Neuronal stem cell (in vitro differentiated cells): ENCODE measurements around the gene KIF26B.
A peak's percentile ranks its signal among the peaks of the same experiment; 100 is the strongest.

ENCODE experiments used
- DNase-seq: peaks from one replicate; pipeline ENCODE4 v3.0.0-alpha.2; 2013; ENCODE audit warnings: low spot score
- H2AFZ ChIP-seq: one replicate; pipeline ENCODE4 v1.6.1; 2013; ENCODE audit warnings: mild to moderate bottlenecking, low read length, inconsistent platforms
- H2AK5ac ChIP-seq: 2 replicates; pipeline ENCODE4 v1.6.1; 2013; ENCODE audit warnings: low read depth, mild to moderate bottlenecking, inconsistent platforms, low read length, moderate library complexity, mixed read lengths
- H2BK120ac ChIP-seq: 2 replicates; pipeline ENCODE4 v1.6.1; 2013; ENCODE audit warnings: low read depth, mild to moderate bottlenecking, inconsistent platforms, low read length, moderate library complexity, mixed read lengths
- H2BK12ac ChIP-seq: one replicate; pipeline ENCODE4 v1.6.1; 2013; ENCODE audit warnings: low read length, inconsistent platforms
- H2BK15ac ChIP-seq: 2 replicates; pipeline ENCODE4 v1.6.1; 2013; ENCODE audit warnings: mild to moderate bottlenecking, low read length, inconsistent platforms, mixed read lengths
- H2BK5ac ChIP-seq: one replicate; pipeline ENCODE4 v1.6.1; 2013; ENCODE audit warnings: inconsistent platforms, mild to moderate bottlenecking, low read length, moderate library complexity
- H3K14ac ChIP-seq: one replicate; pipeline ENCODE4 v1.6.1; 2013; ENCODE audit warnings: low read length, inconsistent platforms
- H3K18ac ChIP-seq: 2 replicates; pipeline ENCODE4 v1.6.1; 2013; ENCODE audit warnings: low read length, inconsistent platforms
- H3K23ac ChIP-seq: 2 replicates; pipeline ENCODE4 v1.6.1; 2013; ENCODE audit warnings: low read depth, mild to moderate bottlenecking, mixed read lengths, low read length, inconsistent platforms; ENCODE audit not compliant: poor library complexity
- H3K27ac ChIP-seq: replicated peaks from 3 replicates; pipeline ENCODE4 v1.5.1; 2013; ENCODE audit warnings: low read length, inconsistent platforms
- H3K27me3 ChIP-seq, 3 experiments: 2 replicates each; pipeline ENCODE4 v1.6.1; 2013; ENCODE audit warnings: low read length in 3 of 3, mild to moderate bottlenecking in 2 of 3, inconsistent platforms in 1 of 3, low read depth in 1 of 3, mixed read lengths in 1 of 3, moderate library complexity in 1 of 3; ENCODE audit not compliant: control insufficient read depth in 3 of 3, insufficient read depth in 3 of 3
- H3K36me3 ChIP-seq, 2 donors: replicated peaks in 1 of 2; 2 replicates each; pipeline ENCODE4 v1.6.1; 2013; ENCODE audit warnings: low read length in 2 of 2; ENCODE audit not compliant: control insufficient read depth in 2 of 2, insufficient read depth in 2 of 2
- H3K4ac ChIP-seq: 2 replicates; pipeline ENCODE4 v1.6.1; 2013; ENCODE audit warnings: inconsistent platforms, mild to moderate bottlenecking, low read length, moderate library complexity
- H3K4me1 ChIP-seq, 2 donors: 1 replicate in 1 of 2; 2 replicates in 1 of 2; pipeline ENCODE4 v1.6.1; 2013; ENCODE audit warnings: low read length in 2 of 2, low read depth in 1 of 2; ENCODE audit not compliant: control insufficient read depth in 2 of 2, insufficient read depth in 1 of 2
- H3K4me2 ChIP-seq: one replicate; pipeline ENCODE4 v1.6.1; 2013; ENCODE audit warnings: mild to moderate bottlenecking, low read length, inconsistent platforms; ENCODE audit not compliant: insufficient read depth, poor library complexity, severe bottlenecking
- H3K4me3 ChIP-seq, 2 donors: 2 replicates each; pipeline ENCODE4 v1.5.1; 2013; ENCODE audit warnings: low read length in 2 of 2, mild to moderate bottlenecking in 2 of 2, inconsistent platforms in 1 of 2, moderate library complexity in 1 of 2
- H3K79me1 ChIP-seq: one replicate; pipeline ENCODE4 v1.6.1; 2013; ENCODE audit warnings: low read depth, mild to moderate bottlenecking, inconsistent platforms, low read length, moderate library complexity
- H3K9ac ChIP-seq: one replicate; pipeline ENCODE4 v1.6.1; 2013; ENCODE audit warnings: mild to moderate bottlenecking, low read depth, low read length, inconsistent platforms; ENCODE audit not compliant: poor library complexity
- H3K9me3 ChIP-seq, 2 donors: replicated peaks in 1 of 2; 2 replicates each; pipeline versions ENCODE3 to v1.6.1; 2013; ENCODE audit warnings: low read length in 2 of 2, mild to moderate bottlenecking in 2 of 2, inconsistent platforms in 1 of 2, low read depth in 1 of 2, mixed read lengths in 1 of 2, moderate library complexity in 1 of 2; ENCODE audit not compliant: control insufficient read depth in 2 of 2, insufficient read depth in 1 of 2
- H4K8ac ChIP-seq: one replicate; pipeline ENCODE4 v1.6.1; 2013; ENCODE audit warnings: low read depth, mild to moderate bottlenecking, inconsistent platforms, low read length, moderate library complexity
- H4K91ac ChIP-seq: one replicate; pipeline ENCODE4 v1.6.1; 2013; ENCODE audit warnings: low read length, low read depth, mild to moderate bottlenecking, inconsistent platforms; ENCODE audit not compliant: poor library complexity
- WGBS, 2 donors: extraction: QIAGEN DNeasy Blood & Tissue Kit; methylation state at CpG; one replicate each; pipeline ENCODE4 v1.1.7; 2013; ENCODE audit warnings: missing lambda C conversion rate in 2 of 2, mixed read lengths in 1 of 2; ENCODE audit not compliant: insufficient read length in 2 of 2, insufficient replicate concordance in 1 of 2; ENCODE audit errors: extremely low coverage in 2 of 2; 5-methylcytosine and 5-hydroxymethylcytosine counted together

Gene KIF26B

GRCh38 chr1:245751726-245752470, 597.1 kb downstream of the KIF26B start:
- WGBS, 2 donors = no CpG with 5 or more reads among the region's 12 CpGs
- no peak overlapping the region for H4K8ac ChIP-seq
- no peaks in the 10 kb centered on the region for H3K27me3 ChIP-seq
- H3K4ac ChIP-seq = no peak overlapping the region
- H3K4me2 ChIP-seq = no peak overlapping the region
- peak overlapping the region; percentile 70 for H2AFZ ChIP-seq
- no peak overlapping the region for H3K9ac ChIP-seq
- H2AK5ac ChIP-seq = no peak overlapping the region
- no peak overlapping the region for H2BK120ac ChIP-seq
- H3K4me1 ChIP-seq = peaks cover 8 to 10% of the 10 kb centered on the region in 2 donors
- H3K18ac ChIP-seq = peak overlapping the region; percentile 8
- no peak overlapping the region for H3K4me3 ChIP-seq
- H3K23ac ChIP-seq = no peak overlapping the region
- no peak overlapping the region for H3K14ac ChIP-seq
- DNase-seq = no peak
- H3K79me1 ChIP-seq = no peaks in the 10 kb centered on the region
- H4K91ac ChIP-seq = no peak overlapping the region
- H2BK15ac ChIP-seq = no peak overlapping the region
- H3K9me3 ChIP-seq = peaks cover 2% of the 10 kb centered on the region in 2 donors
- no peak overlapping the region for H3K27ac ChIP-seq
- H2BK5ac ChIP-seq = no peak overlapping the region
- no peak overlapping the region for H2BK12ac ChIP-seq
- H3K36me3 ChIP-seq = no peaks in the 10 kb centered on the region

- no peak for DNase-seq
- no peak overlapping the region for H2AK5ac ChIP-seq
- H2BK15ac ChIP-seq = no peak overlapping the region
- no peak overlapping the region for H2BK5ac ChIP-seq
- H3K9me3 ChIP-seq = peaks cover 2% of the 10 kb centered on the region in 2 donors
- H4K91ac ChIP-seq = no peak overlapping the region
- peak overlapping the region; percentile 15 for H3K18ac ChIP-seq
- H3K4ac ChIP-seq = no peak overlapping the region
- peaks cover 8 to 10% of the 10 kb centered on the region in 2 donors for H3K4me1 ChIP-seq
- no peaks in the 10 kb centered on the region for H3K27me3 ChIP-seq
- H3K14ac ChIP-seq = no peak overlapping the region
- no peak overlapping the region for H2BK120ac ChIP-seq
- no peak overlapping the region for H3K9ac ChIP-seq
- no peak overlapping the region for H3K23ac ChIP-seq
- no peak overlapping the region for H2BK12ac ChIP-seq
- no peak overlapping the region for H3K27ac ChIP-seq
- H3K36me3 ChIP-seq = no peaks in the 10 kb centered on the region
- H4K8ac ChIP-seq = no peak overlapping the region
- no peaks in the 10 kb centered on the region for H3K79me1 ChIP-seq
- no peak overlapping the region for H2AFZ ChIP-seq
- H3K4me3 ChIP-seq = no peak overlapping the region
- no CpG with 5 or more reads among the region's 3 CpGs for WGBS, 2 donors
- no peak overlapping the region for H3K4me2 ChIP-seq
Observed at GRCh38 chr1:245752561-245752960, 597.8 kb downstream of the KIF26B start.

GRCh38 chr1:245753807-245754206, 599.0 kb downstream of the KIF26B start:
- H3K4ac ChIP-seq = no peak overlapping the region
- no peak overlapping the region for H3K4me3 ChIP-seq
- no peak overlapping the region for H2BK15ac ChIP-seq
- H2BK12ac ChIP-seq = no peak overlapping the region
- H3K4me1 ChIP-seq = peaks cover 8% of the 10 kb centered on the region in 2 donors
- no peak overlapping the region for H4K8ac ChIP-seq
- H3K36me3 ChIP-seq = no peaks in the 10 kb centered on the region
- H2BK5ac ChIP-seq = no peak overlapping the region
- H3K27me3 ChIP-seq = no peaks in the 10 kb centered on the region
- no peak for DNase-seq
- H2BK120ac ChIP-seq = no peak overlapping the region
- WGBS, 2 donors = no CpG with 5 or more reads among the region's 2 CpGs
- H3K14ac ChIP-seq = no peak overlapping the region
- no peak overlapping the region for H4K91ac ChIP-seq
- H3K9me3 ChIP-seq = peaks cover 2% of the 10 kb centered on the region in 2 donors
- no peaks in the 10 kb centered on the region for H3K79me1 ChIP-seq
- no peak overlapping the region for H3K9ac ChIP-seq
- H3K4me2 ChIP-seq = no peak overlapping the region
- no peak overlapping the region for H3K23ac ChIP-seq
- H2AFZ ChIP-seq = no peak overlapping the region
- no peak overlapping the region for H3K27ac ChIP-seq
- H2AK5ac ChIP-seq = no peak overlapping the region
- H3K18ac ChIP-seq = no peak overlapping the region

- no peak overlapping the region for H4K91ac ChIP-seq
- no peak overlapping the region for H2BK120ac ChIP-seq
- no peak overlapping the region for H3K18ac ChIP-seq
- H3K14ac ChIP-seq = no peak overlapping the region
- no peaks in the 10 kb centered on the region for H3K27me3 ChIP-seq
- no peaks in the 10 kb centered on the region for H3K79me1 ChIP-seq
- H3K9me3 ChIP-seq = peaks cover 2% of the 10 kb centered on the region in 2 donors
- no peak overlapping the region for H3K4me2 ChIP-seq
- no peak overlapping the region for H2AFZ ChIP-seq
- H2BK15ac ChIP-seq = no peak overlapping the region
- no peak overlapping the region for H2BK5ac ChIP-seq
- H3K27ac ChIP-seq = no peak overlapping the region
- H3K36me3 ChIP-seq = no peaks in the 10 kb centered on the region
- peaks cover 8 to 11% of the 10 kb centered on the region in 2 donors for H3K4me1 ChIP-seq
- H2BK12ac ChIP-seq = no peak overlapping the region
- no peak overlapping the region for H3K23ac ChIP-seq
- WGBS, 2 donors = no CpG with 5 or more reads among the region's 3 CpGs
- H2AK5ac ChIP-seq = no peak overlapping the region
- no peak overlapping the region for H3K4ac ChIP-seq
- no peak overlapping the region for H4K8ac ChIP-seq
- DNase-seq = no peak
- no peak overlapping the region for H3K9ac ChIP-seq
- H3K4me3 ChIP-seq = no peak overlapping the region
Observed at GRCh38 chr1:245754463-245754961, 599.7 kb downstream of the KIF26B start.
